OCI-M2 (cell line): Measurements from ENCODE around the gene ATG16L1.

Experiments used
- DNase-seq: peaks from one replicate; lab custom pipeline; 2025; ENCODE audit not compliant: unreplicated experiment; lab: John Stamatoyannopoulos, UW

The ATG16L1 gene

DNA sequence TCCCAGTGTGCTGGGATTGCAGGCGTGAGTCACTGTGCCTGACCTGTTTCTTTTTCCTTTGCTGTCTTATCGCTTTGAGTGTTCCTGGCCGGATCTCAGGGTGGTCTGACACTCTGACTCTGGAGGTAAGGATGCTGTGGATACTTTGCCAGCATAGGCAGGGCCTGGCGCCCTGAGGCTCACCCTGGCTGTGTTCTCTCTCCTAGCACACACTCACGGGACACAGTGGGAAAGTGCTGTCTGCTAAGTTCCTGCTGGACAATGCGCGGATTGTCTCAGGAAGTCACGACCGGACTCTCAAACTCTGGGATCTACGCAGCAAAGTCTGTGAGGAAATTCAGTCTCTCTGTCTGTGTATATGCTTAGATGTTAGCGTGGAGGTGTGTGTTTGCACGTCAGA, 38.2 kb downstream of the ATG16L1 start:
- DNase-seq: no peak

DNA sequence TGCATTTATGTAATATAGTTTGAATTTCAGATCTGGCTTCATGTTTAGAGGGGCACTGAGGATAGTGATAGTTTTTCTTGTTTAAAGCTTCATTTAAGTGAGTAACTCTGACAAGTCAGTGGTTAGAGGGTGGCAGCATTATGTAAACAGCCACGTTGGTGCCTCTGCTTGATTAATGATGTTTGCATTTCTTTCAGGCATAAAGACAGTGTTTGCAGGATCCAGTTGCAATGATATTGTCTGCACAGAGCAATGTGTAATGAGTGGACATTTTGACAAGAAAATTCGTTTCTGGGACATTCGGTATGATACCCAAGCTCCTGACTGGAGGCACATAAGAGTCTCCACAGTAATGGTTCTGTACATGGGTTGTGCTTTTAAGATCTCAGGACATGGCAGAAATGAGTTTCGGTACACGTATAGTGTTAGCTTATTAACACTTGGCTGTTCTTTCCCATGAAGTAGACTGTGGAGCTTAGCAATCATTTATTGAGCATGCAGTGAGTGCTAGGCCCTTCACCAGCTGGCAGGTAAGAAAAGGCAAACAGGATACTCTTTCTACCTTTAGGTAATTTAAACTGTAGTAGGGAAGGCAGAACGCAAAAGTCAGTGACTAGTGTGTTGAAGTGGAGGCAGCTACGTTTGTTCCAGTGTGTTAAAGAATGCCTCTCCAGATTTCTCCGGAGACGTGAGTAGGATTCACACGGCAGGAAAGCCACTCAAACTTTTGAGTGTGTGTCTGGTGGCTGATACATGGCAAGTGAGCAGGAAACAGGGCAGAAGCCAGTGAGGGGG, 38.8 kb downstream of the ATG16L1 start:
- no peak for DNase-seq

DNA sequence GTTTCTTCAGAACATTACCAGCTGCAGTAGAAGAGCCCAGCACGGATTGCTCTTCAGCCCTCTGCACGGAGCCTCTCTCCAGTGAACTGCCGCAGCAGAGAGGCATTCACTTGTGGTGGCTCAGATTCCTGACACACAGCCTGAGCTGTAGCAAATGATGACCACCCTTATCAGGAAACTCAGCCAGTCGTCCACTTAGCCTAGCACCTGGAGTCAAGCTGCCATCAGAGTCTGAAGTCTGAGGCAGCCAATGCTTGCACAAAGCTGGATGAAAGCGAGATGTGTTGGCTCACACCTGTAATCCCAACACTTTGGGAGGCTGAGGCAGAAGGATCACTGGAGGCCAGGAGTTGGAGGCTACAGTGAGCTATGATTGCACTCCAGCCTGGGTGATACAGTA, 44.4 kb downstream of the ATG16L1 start:
- DNase-seq: no peak

DNA sequence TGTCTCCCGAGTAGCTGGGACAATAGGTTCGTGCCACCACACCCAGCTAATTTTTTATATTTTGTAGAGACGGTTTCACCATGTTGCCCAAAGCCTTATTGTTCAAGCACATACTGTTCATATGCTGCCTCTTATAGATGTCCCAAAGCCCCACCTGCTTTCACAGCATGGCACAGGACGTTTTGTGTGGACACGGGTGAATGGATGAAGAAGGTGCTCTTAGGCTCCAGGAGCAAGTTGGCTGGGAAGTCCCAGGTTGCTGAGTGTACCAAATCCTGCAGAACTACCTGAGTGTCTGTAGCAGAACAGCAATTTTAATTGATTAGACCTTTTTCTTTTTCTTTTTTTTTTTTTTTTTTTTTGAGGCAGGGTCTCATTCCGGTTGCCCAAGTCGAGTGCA, 45.6 kb downstream of the ATG16L1 start:
- DNase-seq: no peak

DNA sequence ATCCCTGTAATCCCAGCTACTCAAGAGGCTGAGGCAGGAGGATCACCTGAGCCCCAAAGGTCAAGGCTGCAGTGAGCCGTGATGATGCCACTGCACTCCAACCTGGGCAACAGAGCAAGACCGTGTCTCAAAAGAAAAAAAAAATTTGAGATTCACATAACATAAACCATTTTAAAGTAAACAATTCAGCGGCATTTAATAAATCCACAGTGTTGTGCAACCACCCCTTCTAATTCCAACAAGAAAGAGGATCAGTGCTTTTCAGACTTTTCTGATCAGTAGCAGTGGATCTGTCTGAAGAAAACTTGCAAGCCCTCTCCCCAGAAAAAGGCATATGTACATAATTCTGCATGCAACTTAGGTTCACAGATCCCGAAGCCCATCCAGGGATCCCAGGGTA, 48.9 kb downstream of the ATG16L1 start:
- no peak for DNase-seq

DNA sequence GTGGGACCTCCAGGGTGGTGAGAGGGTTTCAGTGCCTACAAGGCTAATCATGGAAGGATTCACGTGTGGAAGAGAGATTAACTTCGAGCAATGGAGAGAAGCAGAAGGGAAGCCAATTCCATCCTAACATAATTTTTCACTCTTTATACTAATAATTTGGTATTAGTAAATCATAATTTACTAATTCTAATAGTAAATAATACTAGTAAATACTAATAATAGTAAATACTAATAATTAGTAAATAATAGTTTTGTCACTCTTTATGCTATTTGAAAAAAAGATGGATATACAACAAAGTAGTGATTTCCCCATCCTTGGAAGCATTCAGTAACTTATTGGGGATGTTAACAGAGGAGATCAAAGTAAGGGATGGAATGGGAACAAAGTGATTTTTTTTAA, 49.8 kb downstream of the ATG16L1 start:
- DNase-seq: no peak

DNA sequence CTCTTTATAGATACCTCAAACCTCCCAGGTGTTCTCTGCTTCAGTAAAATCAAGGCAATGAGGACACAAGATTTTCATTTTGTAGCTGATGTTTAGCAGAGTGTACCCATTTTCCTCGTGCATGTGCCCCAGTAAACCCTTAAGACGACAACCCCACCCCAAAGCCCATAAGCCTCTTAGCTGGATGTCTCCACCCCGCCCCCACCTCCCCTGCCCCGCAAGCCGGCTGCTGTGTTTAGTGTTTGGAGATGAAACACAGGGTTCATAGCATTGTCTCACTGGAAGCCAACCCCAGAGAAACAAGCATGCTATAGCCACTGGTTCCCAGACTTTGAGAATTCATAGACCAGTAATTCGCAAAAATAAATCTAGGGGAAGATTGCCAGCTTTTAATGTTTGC, 50.3 kb downstream of the ATG16L1 start:
- no peak for DNase-seq

DNA sequence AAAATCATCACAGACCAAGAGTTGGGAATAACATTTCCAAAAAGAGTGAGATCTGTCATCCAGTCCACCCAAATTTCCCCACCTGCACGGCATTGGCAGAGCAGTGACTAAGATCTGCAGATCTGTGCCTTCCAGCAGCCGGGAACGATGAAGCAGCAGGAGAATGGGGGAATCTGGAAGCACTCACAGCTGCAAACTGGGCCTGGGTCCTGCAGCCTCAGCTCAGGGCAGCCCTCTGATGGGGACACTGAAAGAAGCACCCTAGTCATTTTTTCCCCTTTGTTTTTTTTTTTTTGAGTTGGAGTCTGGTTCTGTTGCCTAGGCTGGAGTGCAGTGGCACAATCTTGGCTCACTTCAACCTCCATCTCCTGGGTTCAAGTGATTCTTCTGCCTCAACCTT, 51.8 kb downstream of the ATG16L1 start:
- DNase-seq: no peak

DNA sequence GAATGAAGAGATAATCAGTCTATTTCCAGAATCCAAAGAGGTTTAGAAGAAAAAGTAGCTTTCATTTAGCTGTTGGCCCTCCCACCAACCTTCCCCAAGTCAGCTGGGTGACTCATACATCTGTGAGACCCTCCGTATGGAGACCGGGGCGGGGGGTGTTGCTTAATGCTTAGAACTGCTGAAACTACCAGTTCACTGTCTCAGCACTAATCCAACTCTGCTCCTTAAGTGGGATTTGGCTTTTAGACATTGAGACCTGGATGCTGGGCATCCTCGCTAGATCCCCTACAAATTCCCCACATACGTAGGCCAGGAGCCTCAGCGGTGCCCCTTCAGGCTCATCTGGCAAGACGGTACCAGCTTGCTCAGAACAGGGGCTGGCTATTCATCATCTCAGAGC, 56.1 kb downstream of the ATG16L1 start, which contains the start of gene SAG:
Gene SAG (plus strand): TSS at position 252 of the 400 bp plus-strand sequence. CDS start 1,374 bp downstream, outside the sequence.
- no peak for DNase-seq

DNA sequence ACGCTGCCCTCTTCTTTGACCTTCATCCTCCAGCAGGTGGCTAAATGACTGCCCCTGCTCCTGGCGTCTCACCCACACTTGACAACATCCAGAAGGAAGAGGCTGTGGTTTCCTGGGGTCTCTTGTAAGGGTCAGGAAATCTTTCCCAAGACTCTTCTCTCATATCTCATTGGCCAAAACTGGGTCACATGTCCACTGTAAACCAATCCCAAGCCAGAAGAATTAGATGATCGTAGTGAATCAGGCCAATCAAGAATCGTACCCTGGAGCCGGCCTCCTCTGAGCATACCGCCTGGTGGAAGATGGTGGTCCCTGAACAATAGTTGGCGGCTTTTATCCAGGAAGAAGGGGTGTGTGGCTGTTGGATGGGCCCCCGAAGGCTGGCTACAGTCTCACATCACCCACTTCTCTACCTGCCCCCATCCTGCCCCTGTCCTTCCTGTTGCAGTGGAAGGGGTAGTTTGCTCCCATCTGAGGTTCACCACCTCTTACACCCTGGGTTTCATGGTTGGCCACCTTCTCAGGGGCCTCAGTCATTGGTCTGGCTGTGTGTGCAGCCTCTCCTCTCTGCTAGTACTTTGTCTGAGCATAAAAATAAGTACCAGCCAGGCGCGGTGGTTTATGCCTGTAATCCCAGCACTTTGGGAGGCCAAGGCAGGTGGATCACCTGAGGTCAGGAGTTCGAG, 59.9 kb downstream of the ATG16L1 start:
- no peak for DNase-seq

DNA sequence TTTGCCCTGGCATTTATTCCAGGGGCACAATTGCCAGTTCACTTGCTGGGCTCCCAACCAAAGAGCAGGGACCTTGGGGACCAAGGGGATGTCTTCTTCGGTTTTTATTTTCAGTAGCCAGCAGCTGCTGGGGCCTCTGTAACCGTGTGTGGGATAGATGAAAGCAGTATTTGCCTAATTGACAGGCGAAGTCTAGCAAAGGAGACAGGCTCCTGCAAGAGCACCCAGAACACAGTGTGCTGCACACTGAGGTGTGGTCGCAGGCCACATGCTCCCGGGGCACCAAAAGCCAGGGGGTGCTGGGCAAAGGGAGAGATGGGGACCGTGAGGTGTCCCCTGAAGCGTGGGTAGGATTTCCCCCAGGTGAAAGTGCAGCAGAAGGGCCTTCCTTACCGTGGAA, 61.4 kb downstream of the ATG16L1 start:
- DNase-seq: no peak

DNA sequence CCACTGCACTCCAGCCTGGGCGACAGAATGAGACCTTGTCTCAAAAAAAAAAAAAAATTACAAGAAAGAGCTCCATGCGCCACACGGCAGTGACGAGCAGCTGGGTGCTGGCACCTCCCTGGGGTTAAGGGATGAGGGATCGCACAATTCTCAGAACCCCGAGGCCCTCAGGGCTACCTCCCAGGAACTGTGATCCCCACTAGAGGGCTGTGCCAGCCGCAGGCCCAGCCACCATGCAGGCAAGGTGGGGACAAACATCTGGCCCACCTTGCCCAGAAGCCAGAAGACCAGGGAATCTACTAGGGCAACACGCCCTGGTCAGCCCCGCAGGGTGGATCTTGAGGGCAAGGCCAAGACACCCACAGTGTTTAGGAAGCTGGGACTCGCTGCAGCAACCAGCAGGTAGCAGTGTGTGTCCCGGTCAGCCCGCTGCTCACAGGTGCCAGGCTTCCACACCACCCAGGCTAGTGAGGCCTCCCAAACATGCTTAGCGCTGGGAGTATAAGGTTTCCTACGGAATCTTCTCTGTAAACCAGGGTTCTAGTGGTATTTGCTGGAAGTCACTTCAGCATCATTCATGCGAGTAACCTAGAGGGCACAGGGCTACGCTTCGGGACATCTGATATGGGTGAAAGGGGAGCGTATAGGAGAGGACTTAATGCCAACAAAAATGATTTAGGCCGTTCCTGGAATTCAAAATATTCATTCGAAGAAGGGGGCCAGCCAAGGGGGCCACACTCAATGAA, 62.9 kb downstream of the ATG16L1 start:
- no peak for DNase-seq

DNA sequence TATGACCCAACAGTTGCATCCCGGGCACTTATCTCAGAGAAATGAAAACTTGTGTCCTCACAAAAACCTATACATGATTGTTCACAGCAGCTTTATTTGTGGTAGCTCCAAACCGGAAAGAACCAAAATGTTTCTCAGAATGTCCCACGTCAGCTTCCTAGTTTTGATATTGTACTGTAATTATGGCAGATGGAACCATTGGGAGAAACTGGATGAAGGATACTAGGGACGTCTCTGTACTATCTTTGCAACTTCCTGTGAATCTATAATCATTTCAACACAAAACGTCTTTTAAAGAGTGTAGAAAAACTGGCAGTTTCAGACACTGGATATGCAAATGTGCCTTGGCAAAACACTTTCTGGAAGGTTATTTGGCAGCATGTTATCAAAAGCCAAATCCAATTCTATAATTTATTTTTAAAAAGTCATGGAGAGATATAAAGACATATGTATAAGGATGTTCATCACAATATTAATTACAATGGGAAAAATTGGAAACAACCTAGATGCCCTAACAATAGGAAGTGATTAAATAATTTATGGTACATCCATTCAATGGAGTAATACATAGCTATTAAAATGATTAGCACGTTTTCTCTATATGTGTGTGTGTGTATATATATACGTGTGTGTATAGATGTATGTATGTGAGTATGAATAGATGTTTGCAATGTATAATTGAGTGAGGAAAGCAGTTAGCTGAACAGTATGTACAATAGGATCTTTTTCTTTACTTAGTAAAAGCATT, 65.9 kb downstream of the ATG16L1 start:
- no peak for DNase-seq

DNA sequence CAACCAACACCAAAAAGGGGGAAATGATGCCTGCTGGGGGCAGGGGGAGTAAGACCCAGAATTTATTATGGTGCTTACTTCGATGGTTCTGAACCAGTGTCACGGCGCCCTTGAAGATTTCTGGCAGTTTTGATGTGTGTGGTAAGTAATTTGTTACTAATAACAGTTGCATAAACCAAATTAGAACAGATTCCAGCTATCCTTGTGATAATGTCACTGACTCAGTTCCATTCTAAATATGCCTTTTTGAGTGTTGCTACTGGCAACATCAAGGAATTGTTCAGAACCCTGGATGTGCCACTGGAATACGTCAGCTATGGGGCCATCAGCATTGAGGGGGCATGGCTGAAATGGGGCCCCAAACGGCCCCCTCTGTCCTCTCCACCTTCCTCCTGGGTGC, 67.8 kb downstream of the ATG16L1 start:
- DNase-seq: no peak

DNA sequence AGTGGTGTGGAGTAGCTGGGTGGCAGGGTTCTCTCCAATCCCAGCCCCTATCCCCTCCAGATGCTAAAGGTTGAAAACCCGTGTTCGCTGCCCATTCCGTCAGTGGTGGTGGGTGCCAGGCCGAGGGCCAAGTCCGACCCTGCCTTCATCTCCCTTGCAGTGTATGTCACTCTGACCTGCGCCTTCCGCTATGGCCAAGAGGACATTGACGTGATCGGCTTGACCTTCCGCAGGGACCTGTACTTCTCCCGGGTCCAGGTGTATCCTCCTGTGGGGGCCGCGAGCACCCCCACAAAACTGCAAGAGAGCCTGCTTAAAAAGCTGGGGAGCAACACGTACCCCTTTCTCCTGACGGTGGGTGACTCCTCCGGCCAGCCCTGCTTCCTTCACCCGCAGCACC, 69.0 kb downstream of the ATG16L1 start:
- DNase-seq: no peak

DNA sequence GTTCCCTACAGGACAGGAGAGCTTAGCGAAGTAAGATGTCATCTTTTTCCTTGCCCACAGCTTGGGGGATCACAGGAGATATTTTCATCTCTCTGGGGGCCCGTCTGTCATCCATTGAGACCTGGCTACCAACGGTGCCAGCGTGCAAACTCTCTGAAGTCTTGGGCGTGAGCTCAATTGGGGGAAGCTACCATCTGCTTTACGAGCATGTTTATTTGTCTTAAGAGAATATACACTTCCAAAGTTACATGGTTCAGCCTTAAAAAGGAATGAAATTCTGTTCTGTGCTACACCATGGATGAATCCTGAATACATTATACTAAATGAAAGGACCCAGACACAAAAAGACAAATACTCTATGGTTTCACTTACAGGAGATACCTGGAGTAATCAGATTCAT, 69.7 kb downstream of the ATG16L1 start:
- DNase-seq: no peak

DNA sequence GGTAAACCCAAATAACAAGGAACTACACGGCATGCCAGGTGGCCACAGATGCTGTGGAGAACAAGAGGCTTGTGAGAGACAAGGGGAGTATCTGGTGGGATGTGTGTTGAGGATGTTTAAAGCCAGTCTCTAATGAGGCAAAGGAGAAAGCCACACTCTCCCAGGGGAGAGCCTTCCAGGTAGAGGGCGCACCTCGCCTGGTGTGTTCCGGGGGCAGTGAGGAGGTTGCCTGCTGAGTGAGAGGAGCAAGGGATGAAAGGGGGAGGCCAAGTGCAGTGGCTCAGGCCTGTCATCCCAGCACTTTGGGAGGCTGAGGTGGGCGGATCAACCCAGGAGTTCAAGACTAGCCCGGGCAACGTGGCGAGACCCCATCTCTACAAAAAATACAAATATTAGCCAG, 72.4 kb downstream of the ATG16L1 start:
- DNase-seq: no peak

DNA sequence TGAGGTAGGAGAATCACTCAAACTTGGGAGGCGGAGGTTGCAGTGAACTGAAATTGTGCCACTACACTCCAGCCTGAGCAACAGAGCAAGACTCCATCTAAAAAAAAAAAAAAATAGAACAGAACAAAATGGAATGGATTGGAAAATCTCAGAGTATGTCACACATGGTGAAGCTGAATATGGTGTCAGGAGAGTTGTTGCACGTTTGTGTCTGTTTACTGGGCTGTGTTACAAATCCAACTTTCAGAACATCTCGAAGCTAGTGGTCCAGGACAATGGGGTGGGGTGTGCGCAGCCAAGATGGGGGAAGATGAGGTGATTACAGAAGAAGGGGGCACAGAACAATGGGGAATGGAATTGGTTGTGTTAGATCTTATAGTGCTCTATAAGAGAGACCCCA, 73.8 kb downstream of the ATG16L1 start:
- no peak for DNase-seq

DNA sequence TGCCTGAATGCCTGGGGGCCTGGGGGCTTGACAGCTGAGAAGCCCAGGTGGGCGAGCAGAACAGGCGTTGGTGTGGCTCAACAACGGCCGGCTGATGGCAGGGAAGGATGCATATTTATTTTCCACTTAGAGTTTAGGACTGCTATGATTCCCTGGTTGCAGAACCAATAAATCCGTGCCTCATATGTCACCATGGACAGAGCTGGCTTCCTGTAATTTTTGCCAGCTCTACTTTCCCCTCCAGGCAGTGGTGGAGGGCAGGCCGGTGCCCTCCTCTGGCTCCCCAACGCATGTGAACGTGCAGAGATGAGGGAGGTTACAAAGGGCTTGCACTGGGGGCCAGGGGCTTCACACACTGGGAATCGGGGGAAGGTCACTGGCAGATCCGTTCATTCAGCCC, 74.3 kb downstream of the ATG16L1 start:
- DNase-seq: no peak

DNA sequence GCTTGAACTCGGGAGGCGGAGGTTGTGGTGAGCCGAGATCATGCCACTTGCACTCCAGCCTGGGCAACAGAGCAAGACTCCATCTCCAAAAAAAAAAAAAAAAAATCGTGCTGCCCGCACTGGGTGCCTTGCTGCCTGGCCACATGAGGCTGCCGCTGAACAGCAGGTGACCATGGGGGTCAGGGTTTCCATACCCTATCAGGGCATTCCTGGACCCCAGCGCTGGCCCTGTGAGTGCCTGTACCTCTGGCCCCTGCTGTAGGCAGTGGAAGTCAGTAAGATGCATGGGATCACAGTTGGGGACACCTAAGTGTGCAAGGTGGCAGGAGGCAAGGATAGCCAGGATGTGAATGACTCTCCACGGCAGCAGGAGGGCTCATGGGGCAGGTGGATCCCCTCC, 75.0 kb downstream of the ATG16L1 start:
- DNase-seq: no peak

DNA sequence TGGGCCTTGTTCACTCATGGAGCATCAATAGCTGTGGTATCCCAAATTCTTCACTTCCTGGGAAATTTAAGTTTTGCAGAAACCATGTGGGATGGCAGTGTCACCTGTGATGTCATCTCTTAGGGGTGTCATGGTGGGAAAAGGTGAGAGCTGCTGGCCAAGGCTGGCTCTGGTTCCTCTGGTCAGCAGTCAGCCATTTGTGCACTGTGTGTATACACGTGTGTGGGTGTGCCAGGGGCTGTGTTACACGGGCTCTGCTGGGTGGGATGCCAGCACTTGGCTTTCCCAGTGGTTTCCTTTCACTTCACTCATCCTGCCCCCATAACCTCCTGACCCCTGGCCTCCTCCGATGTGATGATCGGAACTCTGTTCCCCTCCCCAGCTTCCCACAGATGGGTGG, 77.4 kb downstream of the ATG16L1 start:
- no peak for DNase-seq
